ENCODE measurements around the gene MPST. TPM values are rescaled to one million over a fixed set of nuclear protein-coding genes. Genes with fewer than 3 reads are reported as not detected.

Gene MPST
- total and polyA plus RNA-seq, 7 experiments from 2014 or later, result 0.51 to 22.3 (median 1.1) TPM

GRCh38 chr22:37063431-37064420 is 44.2 kb downstream of the MPST start:
- H3K36me3 Mint-ChIP-seq, result no peaks in the 10 kb centered on the region
- Histone ChIP-seq H3K36me3 (ENCODE audit: control insufficient read depth in 2 of 3, insufficient read depth in 3 of 3, low read length in 3 of 3) (peaks cover 0 to 26% (median 0%) of the 10 kb centered on the region in 3 experiments), H3K27me3 (ENCODE audit: control insufficient read depth in 2 of 2, insufficient read depth in 2 of 2, low read length in 2 of 2) (no peaks in the 10 kb centered on the region), H3K27ac (ENCODE audit: low read depth, low read length) (no peak overlapping the region), H3K4me1 (ENCODE audit: control insufficient read depth in 2 of 2, insufficient read depth in 2 of 2, low read length in 2 of 2) (no peaks in the 10 kb centered on the region), H3K9me3 (ENCODE audit: control insufficient read depth in 2 of 3, low read length in 3 of 3) (no peaks in the 10 kb centered on the region), H3K4me3 (ENCODE audit: low read length) (no peak overlapping the region)
- ChIA-PET CTCF (no interaction called here), POLR2A (no interaction called here)
- H3K4me3 Mint-ChIP-seq, result no peak overlapping the region
- ATAC-seq (no peak), DNase-seq (peak in 4 of 9 donors; percentile 27 to 41 (median 31))
- H3K4me1 Mint-ChIP-seq, result peaks cover 0 to 18% (median 9%) of the 10 kb centered on the region in 7 donors
- no peaks in the 10 kb centered on the region for H3K9me3 Mint-ChIP-seq
- H3K27me3 Mint-ChIP-seq, result peaks cover 0 to 10% (median 0%) of the 10 kb centered on the region in 5 donors
- H3K27ac Mint-ChIP-seq, result peak overlapping the region in 1 of 9 donors; percentile 70
- intact Hi-C loops (cut with micrococcal nuclease), result no loop called here

DNA sequence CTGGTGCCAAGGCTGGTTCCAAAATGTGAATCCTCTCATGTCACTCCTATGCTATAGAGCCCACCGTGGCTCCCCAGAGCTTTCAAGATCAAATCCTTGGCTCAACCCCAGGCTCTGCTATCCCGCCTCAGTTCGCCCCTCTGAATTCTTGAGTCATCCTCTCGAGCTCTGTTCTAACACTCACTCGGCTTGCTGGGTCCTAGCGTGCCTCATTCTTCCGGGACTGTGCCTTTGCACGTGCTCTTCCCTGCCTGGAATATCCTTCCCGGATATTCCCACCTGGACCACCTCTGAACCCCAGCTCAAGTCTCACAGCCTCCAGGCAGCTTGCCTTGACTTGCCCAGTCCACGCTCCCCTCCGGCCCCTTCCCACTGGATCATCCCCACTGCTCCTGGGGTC is 45.0 kb downstream of the MPST start:
- Mint-ChIP-seq H3K27me3 (peaks cover 2 to 12% (median 3%) of the 10 kb centered on the region in 5 donors), H3K27ac (peak overlapping the region in 1 of 9 donors; percentile 54), H3K36me3 (no peaks in the 10 kb centered on the region), H3K9me3 (no peaks in the 10 kb centered on the region), H3K4me3 (no peak overlapping the region), H3K4me1 (peaks cover 0 to 18% (median 9%) of the 10 kb centered on the region in 7 donors)
- Histone ChIP-seq H3K27ac (ENCODE audit: low read depth, low read length) (no peak overlapping the region), H3K27me3 (ENCODE audit: control insufficient read depth in 2 of 2, insufficient read depth in 2 of 2, low read length in 2 of 2) (no peaks in the 10 kb centered on the region), H3K36me3 (ENCODE audit: control insufficient read depth in 2 of 3, insufficient read depth in 3 of 3, low read length in 3 of 3) (peaks cover 0 to 18% (median 0%) of the 10 kb centered on the region in 3 experiments), H3K4me1 (ENCODE audit: control insufficient read depth in 2 of 2, insufficient read depth in 2 of 2, low read length in 2 of 2) (no peaks in the 10 kb centered on the region), H3K4me3 (ENCODE audit: low read length) (no peak overlapping the region), H3K9me3 (ENCODE audit: control insufficient read depth in 2 of 3, low read length in 3 of 3) (no peaks in the 10 kb centered on the region)
- ChIA-PET CTCF (no interaction called here), POLR2A (no interaction called here)
- ATAC-seq (no peak), DNase-seq (no peak)
- intact Hi-C loops (cut with micrococcal nuclease), result no loop called here

DNA sequence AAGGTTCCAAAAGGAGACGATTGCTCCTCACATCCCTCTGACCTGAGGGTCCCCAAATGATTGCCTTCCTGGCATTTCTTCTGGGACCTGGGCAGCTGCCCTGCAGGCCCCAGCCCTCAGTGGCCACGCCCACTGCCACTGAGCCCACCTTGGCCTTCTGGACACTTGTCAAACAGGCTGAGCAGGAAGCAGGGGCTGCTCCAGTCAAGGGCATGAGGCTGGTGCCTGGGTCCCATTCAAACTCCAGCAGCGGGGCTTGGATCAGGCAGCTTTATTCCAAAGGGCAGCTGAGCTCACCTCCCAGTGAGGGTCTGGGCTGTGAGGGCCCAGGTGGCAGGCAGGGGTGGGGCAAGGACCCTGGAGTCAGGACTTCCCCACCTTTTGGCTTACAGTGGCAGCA is 45.6 kb downstream of the MPST start:
- no peak overlapping the region for H3K27ac Mint-ChIP-seq
- no peaks in the 10 kb centered on the region for H3K9me3 Mint-ChIP-seq
- ATAC-seq (no peak), DNase-seq (no peak)
- no peak overlapping the region for H3K4me3 Mint-ChIP-seq
- H3K4me1 Mint-ChIP-seq, result peaks cover 0 to 18% (median 8%) of the 10 kb centered on the region in 7 donors
- H3K36me3 Mint-ChIP-seq, result no peaks in the 10 kb centered on the region
- intact Hi-C loops (cut with micrococcal nuclease), result no loop called here
- CTCF ChIA-PET, result no interaction called here
- H3K9me3 ChIP-seq (ENCODE audit: control insufficient read depth in 2 of 3, low read length in 3 of 3), result no peaks in the 10 kb centered on the region
- no peaks in the 10 kb centered on the region for H3K27me3 ChIP-seq (ENCODE audit: control insufficient read depth in 2 of 2, insufficient read depth in 2 of 2, low read length in 2 of 2)
- no peak overlapping the region for H3K4me3 ChIP-seq (ENCODE audit: low read length)
- POLR2A ChIA-PET, result no interaction called here
- H3K36me3 ChIP-seq (ENCODE audit: control insufficient read depth in 2 of 3, insufficient read depth in 3 of 3, low read length in 3 of 3), result peaks cover 0 to 12% (median 0%) of the 10 kb centered on the region in 3 experiments
- peaks cover 8 to 19% (median 10%) of the 10 kb centered on the region in 5 donors for H3K27me3 Mint-ChIP-seq
- H3K4me1 ChIP-seq (ENCODE audit: control insufficient read depth in 2 of 2, insufficient read depth in 2 of 2, low read length in 2 of 2), result no peaks in the 10 kb centered on the region
- no peak overlapping the region for H3K27ac ChIP-seq (ENCODE audit: low read depth, low read length)

DNA sequence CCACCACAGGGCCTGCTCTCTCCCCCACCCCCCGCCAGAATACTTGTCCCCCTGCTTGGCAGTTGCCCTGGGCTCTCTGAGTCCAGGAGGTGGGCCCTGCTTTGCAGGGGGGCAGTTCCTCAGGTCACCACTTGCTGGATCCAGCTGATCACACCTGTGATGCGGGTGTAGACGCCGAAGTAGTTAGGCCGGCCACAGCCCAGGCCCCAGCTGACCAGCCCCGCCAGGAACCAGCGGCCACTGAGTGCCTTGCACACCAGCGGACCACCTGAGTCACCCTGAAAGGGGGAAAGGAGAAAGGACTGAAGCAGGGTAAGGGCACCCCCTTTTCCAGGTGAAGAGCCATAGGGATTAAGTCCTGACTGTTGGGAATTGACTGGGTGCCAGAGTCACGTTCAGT is 46.4 kb downstream of the MPST start:
- POLR2A ChIA-PET, result interaction anchor here (0.7 kb wide), 1 partner anchor 56 kb away, joined by 3 read pairs; no protein-coding TSS in a partner anchor

DNA sequence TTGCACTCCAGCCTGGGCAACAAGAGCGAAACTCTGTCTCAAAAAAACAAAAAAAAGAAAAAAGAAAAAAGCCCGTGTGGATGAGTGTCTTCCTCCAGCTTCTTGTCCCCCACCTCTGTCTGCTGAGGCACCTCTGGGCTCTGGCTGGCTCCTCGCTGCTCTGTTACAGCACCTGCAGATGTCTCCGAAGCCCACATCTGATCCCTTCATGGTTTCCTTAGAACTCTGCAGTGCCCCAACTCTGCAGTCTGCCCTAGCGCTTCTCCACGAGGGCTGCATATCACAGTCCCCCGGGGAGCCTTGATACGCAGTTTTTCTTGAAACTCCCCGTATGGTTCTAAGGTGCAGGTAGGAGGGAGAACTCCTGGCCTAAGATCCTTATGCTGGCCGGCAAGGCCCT is 47.9 kb downstream of the MPST start:
- H3K4me1 ChIP-seq (ENCODE audit: control insufficient read depth in 2 of 2, insufficient read depth in 2 of 2, low read length in 2 of 2), result no peaks in the 10 kb centered on the region
- DNase-seq (no peak), ATAC-seq (no peak)
- peaks cover 0 to 13% (median 6%) of the 10 kb centered on the region in 7 donors for H3K4me1 Mint-ChIP-seq
- H3K36me3 ChIP-seq (ENCODE audit: control insufficient read depth in 2 of 3, insufficient read depth in 3 of 3, low read length in 3 of 3), result no peaks in the 10 kb centered on the region
- peaks cover 0 to 4% of the 10 kb centered on the region in 2 donors for H3K27me3 ChIP-seq (ENCODE audit: control insufficient read depth in 2 of 2, insufficient read depth in 2 of 2, low read length in 2 of 2)
- no peak overlapping the region for H3K27ac ChIP-seq (ENCODE audit: low read depth, low read length)
- H3K4me3 Mint-ChIP-seq, result no peak overlapping the region
- H3K9me3 ChIP-seq (ENCODE audit: control insufficient read depth in 2 of 3, low read length in 3 of 3), result no peaks in the 10 kb centered on the region
- intact Hi-C loops (cut with micrococcal nuclease), result no loop called here
- no peak overlapping the region for H3K4me3 ChIP-seq (ENCODE audit: low read length)
- CTCF ChIA-PET, result no interaction called here
- H3K27me3 Mint-ChIP-seq, result peaks cover 8 to 23% (median 12%) of the 10 kb centered on the region in 5 donors
- POLR2A ChIA-PET, result no interaction called here
- H3K36me3 Mint-ChIP-seq, result peaks cover 0 to 1% (median 0%) of the 10 kb centered on the region in 5 donors
- no peaks in the 10 kb centered on the region for H3K9me3 Mint-ChIP-seq
- H3K27ac Mint-ChIP-seq, result peak overlapping the region in 1 of 9 donors; percentile 36

More for the DNA sequence above, 46.4 kb downstream of the MPST start:
- no peaks in the 10 kb centered on the region for H3K9me3 ChIP-seq (ENCODE audit: control insufficient read depth in 2 of 3, low read length in 3 of 3)
- H3K27me3 Mint-ChIP-seq, result peaks cover 8 to 23% (median 12%) of the 10 kb centered on the region in 5 donors
- peaks cover 0 to 16% (median 6%) of the 10 kb centered on the region in 7 donors for H3K4me1 Mint-ChIP-seq
- peaks cover 0 to 4% (median 0%) of the 10 kb centered on the region in 3 experiments for H3K36me3 ChIP-seq (ENCODE audit: control insufficient read depth in 2 of 3, insufficient read depth in 3 of 3, low read length in 3 of 3)
- no peak overlapping the region for H3K4me3 ChIP-seq (ENCODE audit: low read length)
- no peak overlapping the region for H3K4me3 Mint-ChIP-seq
- DNase-seq (no peak), ATAC-seq (no peak)
- H3K27me3 ChIP-seq (ENCODE audit: control insufficient read depth in 2 of 2, insufficient read depth in 2 of 2, low read length in 2 of 2), result no peaks in the 10 kb centered on the region
- peaks cover 0 to 1% (median 0%) of the 10 kb centered on the region in 5 donors for H3K36me3 Mint-ChIP-seq
- CTCF ChIA-PET, result no interaction called here
- no peak overlapping the region for H3K27ac Mint-ChIP-seq
- intact Hi-C loops (cut with micrococcal nuclease), result no loop called here
- H3K9me3 Mint-ChIP-seq, result no peaks in the 10 kb centered on the region
- no peaks in the 10 kb centered on the region for H3K4me1 ChIP-seq (ENCODE audit: control insufficient read depth in 2 of 2, insufficient read depth in 2 of 2, low read length in 2 of 2)
- no peak overlapping the region for H3K27ac ChIP-seq (ENCODE audit: low read depth, low read length)

DNA sequence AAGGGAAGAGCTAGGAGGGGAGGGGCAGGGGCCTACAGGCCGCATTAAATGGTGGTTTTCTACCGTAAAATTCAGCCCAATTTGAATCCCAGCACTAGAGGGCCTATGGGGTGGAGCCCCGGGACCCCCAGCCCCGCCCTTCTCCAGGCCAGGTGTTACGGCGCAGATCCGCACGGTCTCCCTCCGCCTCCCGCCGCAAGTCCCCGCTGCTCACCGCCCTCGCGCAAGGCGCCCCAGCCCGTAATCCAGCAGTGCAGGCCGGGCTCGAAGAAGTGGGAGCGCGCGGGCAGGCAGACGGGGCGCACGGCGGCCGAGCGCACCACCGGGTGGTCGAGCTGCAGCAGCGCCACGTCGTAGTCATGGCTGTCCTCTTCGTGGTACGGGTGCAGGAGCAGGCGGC is 49.3 kb downstream of the MPST start:
- intact Hi-C loops (cut with micrococcal nuclease), result no loop called here

More for the DNA sequence above, 49.3 kb downstream of the MPST start:
- Histone ChIP-seq H3K4me3 (ENCODE audit: low read length) (no peak overlapping the region), H3K27ac (ENCODE audit: low read depth, low read length) (no peak overlapping the region), H3K36me3 (ENCODE audit: control insufficient read depth in 2 of 3, insufficient read depth in 3 of 3, low read length in 3 of 3) (no peaks in the 10 kb centered on the region), H3K9me3 (ENCODE audit: control insufficient read depth in 2 of 3, low read length in 3 of 3) (no peaks in the 10 kb centered on the region), H3K4me1 (ENCODE audit: control insufficient read depth in 2 of 2, insufficient read depth in 2 of 2, low read length in 2 of 2) (no peaks in the 10 kb centered on the region), H3K27me3 (ENCODE audit: control insufficient read depth in 2 of 2, insufficient read depth in 2 of 2, low read length in 2 of 2) (peaks cover 0 to 4% of the 10 kb centered on the region in 2 donors)
- DNase-seq (no peak), ATAC-seq (no peak)
- Mint-ChIP-seq H3K4me3 (no peak overlapping the region), H3K9me3 (no peaks in the 10 kb centered on the region), H3K27ac (no peak overlapping the region), H3K4me1 (peaks cover 0 to 6% (median 0%) of the 10 kb centered on the region in 7 donors), H3K36me3 (peaks cover 0 to 1% (median 0%) of the 10 kb centered on the region in 5 donors), H3K27me3 (peaks cover 8 to 23% (median 12%) of the 10 kb centered on the region in 5 donors)
- ChIA-PET POLR2A (no interaction called here), CTCF (no interaction called here)

All from naive thymus-derived CD4-positive, alpha-beta T cell (primary cell).